Stimulated activated CD4-positive, alpha-beta T cell treated with anti-CD3 and anti-CD28 coated beads, Interleukin-15, amount 100 ng/mL, for 24 hours (primary cell): ENCODE data around the gene GLI2.

Experiments used
- DNase-seq: peaks from one replicate; pipeline ENCODE4 v3.0.0-alpha.2; 2020

GLI2 gene

GRCh38 chr2:120735746-120736170 is at the start of gene GLI2:
TSS of gene GLI2 (plus strand) at chr2:120735868. CDS start at chr2:120797321, 61,453 bp downstream.
- DNase-seq: peak; percentile 73

DNA sequence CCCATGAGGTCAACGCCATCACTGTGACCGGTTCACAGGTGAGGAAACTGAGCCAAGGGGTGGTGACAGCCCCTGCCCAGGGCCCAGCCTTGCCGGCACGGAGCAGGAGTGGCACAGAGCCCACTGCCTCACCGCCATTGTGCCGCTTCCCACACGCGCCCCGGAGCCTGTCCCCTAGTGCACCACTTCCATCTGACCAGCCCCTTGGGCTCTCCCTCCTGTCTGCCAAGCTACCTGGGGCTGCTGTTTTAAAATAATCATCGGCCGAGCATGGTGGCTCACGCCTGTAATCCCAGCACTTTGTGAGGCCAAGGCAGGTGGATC is 49.7 kb upstream of the GLI2 start:
- DNase-seq: no peak

- DNase-seq: peak; percentile 19
These were observed 49.0 kb upstream of the GLI2 start for GRCh38 chr2:120686511-120687168.

- DNase-seq: no peak
These were observed 48.5 kb upstream of the GLI2 start for GRCh38 chr2:120687210-120687609.

- DNase-seq: no peak
These were observed 45.1 kb upstream of the GLI2 start for GRCh38 chr2:120690521-120690920.

- no peak for DNase-seq
These were observed 44.3 kb upstream of the GLI2 start for GRCh38 chr2:120691410-120691809.

DNA sequence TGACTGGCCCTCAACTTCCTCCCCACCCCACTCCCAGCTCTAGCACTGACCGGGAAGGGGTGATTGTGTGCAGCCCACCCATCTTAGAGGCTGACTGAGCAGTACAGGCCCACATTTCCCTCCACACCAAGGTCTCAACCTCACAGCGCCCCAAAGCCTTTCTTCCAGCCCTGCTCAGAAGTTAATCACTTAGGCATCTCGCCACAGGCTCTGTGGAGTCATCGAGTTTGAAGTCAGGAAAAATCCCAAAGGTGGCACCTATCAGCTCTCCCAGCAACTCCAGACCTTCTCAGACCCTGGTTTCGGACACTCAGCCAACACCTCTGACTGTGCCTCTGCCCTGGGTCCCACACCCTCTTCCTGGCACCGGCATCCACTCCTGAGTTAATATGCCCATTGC is 43.0 kb upstream of the GLI2 start:
- DNase-seq: no peak

DNA sequence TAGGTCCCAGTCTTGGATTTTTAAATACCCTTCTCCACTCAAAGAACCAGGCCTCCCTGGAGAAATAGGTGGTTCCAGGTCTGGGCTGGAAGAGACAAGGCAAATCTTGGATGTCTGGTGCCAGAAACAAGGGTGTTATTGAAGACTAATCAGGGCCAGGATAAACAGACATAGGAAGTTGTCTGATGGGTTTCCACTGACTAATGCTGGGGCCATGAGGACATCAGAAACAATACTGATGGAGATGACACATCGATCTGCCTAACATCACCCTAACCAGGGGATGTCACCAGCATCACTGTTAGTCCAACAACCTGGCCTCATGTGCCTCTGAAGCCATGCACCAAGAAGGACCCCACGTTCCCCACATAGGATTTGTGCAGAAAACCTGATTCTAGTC is 42.5 kb upstream of the GLI2 start:
- no peak for DNase-seq

DNA sequence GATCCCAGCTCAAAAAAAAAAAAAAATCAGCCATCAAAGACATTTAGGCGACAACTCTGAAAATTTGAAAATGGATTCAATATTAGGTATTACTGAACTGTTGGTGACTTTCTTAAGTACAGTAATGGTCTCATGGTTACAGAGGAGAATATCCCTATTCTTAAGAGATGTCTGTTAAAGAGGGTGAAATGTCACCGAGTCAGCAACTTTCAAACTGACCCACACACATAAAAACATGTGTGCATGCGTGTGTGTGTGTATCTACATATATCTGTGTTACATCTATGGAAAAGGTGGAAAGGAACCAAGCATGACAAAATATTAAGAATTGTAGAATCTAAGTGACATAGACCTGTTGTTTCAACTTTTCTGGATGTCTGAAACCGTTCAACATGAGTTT is 41.6 kb upstream of the GLI2 start:
- DNase-seq: no peak

DNA sequence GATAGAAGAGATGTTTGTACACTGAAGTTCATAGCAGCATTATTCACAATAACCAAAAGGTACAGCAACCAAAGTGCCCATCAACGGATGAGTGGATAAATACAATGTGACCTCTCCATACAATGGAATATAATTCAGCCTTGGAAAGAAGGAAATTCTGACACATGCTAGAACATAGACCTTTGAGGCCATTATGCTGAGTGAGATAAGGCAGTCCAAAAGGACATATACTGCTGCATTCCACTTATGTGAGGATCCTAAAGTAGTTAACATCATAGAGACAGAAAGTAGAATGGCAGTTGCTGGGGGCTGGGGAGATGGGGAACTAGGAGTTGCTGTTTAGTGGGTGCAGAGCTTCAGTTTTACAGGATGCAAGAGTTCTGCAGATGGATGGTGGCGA is 38.2 kb upstream of the GLI2 start:
- no peak for DNase-seq

- DNase-seq: no peak
These were observed 36.4 kb upstream of the GLI2 start for GRCh38 chr2:120699292-120699691.

GRCh38 chr2:120700659-120701058 is 35.0 kb upstream of the GLI2 start:
- DNase-seq: no peak

GRCh38 chr2:120701096-120701495 is 34.6 kb upstream of the GLI2 start:
- no peak for DNase-seq

GRCh38 chr2:120701499-120701898 is 34.2 kb upstream of the GLI2 start:
- DNase-seq: no peak

DNA sequence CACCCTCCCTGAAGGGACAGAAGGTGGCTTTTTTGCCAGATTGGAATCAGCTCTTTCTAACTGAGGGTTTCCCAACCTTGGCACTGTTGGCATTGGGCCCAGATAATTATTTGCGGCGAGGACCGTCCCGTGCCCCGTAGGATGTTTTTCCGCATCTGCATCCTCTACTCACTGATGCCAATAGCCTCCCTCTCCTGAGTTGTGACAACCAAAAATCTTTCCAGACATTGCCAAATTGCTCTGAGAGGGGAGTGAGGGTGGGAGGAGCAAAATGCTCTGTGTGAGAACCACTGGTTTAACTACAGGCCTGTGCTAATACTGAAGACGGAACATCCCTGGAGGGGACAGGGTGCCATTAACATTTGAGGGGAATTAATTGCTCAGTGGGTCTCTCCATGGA is 33.6 kb upstream of the GLI2 start:
- no peak for DNase-seq

DNA sequence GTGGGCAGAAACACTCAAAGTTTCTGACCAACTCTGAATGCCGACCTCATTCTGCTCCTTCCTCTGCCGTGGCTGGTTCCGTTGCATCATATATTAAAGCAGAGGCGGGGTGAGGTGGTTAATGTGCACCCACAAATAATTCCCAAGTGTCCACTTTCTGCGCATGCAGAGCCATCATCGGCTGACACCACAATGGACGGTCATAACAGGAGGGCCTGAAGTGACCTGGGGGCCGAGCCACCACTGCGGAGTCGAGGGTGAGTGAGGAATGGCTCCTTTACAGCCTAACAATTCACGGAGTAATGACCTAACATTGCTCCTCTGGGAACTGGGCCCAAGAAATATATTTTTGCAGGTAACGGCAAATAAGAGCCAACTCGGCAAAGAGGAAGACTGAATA is 32.9 kb upstream of the GLI2 start:
- DNase-seq: no peak

DNA sequence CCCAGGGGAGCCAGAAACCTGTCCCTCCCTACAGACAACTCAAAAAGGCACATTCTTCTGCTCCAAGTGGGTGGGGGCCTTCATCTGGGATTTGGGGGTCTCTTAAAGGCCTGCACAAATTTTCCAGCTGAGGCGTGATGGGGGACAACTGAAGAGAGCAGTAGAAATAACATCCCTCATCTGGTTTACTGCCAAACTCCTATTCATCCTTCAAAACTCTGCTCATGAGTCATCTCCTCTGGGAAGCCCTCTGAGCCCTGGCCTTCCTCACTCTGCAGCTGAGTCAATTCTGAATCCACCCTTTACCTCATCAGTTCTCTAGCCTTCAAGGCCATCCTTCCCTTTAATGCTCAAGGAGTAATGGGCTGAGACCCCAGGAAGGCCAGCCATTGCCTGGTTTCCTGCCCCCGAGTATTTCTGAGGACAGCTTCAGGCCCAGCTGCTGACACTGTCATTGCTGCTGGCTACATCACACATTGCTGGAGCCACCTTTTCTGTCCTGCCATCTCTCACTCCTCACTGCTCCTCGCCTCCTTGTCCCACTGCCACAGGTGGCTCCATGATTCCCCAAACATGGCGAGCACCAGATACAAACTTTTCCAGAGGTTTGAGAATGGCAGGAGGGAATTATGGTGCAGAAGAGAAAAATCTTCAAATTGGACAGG is 32.2 kb upstream of the GLI2 start:
- DNase-seq: no peak

GRCh38 chr2:120704696-120705095 is 31.0 kb upstream of the GLI2 start:
- DNase-seq: no peak

DNA sequence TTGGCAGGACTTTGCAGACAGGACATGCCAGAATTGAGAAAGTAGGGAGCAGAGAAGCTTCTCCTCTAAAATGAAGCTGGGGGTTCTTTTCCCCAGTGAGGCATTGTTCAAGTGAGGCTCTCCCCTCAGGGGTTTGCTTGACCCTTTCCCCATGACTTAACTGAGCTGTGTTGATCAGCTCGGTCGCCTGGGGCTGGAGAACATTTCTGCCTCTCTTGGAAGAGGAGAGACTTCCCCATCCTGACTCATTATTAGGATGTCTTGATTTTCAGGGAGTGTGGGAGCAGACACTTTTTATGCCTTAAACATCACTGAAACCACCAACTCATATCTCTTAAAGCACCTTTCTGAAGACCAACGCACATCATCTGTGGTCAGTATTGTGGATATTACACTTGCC is 27.9 kb upstream of the GLI2 start:
- DNase-seq: no peak

- DNase-seq: no peak
These were observed 26.6 kb upstream of the GLI2 start for GRCh38 chr2:120708944-120709607.

DNA sequence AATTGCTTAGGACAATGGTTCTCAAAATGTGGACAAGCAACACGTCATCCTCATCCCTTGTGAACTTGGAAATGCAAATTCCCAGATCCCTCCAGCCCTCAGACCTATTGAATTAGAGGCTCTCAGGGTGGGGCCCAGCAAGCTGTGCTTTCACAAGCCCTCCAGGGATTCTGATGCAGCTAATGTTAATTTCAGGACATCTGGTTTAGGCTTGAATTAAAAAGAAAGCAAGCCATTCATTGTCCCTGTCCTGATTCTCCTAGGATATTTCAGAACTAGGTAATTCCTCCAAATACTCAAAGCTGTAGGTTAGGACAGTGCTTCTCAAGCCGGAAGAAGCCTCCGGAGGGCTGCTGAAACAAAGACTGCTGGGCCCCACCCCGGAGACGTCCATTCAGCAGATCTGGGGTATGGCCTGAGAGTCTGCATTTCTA is 26.0 kb upstream of the GLI2 start:
- DNase-seq: no peak

GRCh38 chr2:120710256-120710655 is 25.4 kb upstream of the GLI2 start:
- DNase-seq: no peak

GRCh38 chr2:120711694-120712093 is 24.0 kb upstream of the GLI2 start:
- DNase-seq: no peak

GRCh38 chr2:120712180-120712681 is 23.4 kb upstream of the GLI2 start:
- DNase-seq: no peak
